ENCODE data around the gene ANOS1.

ANOS1 gene

DNA sequence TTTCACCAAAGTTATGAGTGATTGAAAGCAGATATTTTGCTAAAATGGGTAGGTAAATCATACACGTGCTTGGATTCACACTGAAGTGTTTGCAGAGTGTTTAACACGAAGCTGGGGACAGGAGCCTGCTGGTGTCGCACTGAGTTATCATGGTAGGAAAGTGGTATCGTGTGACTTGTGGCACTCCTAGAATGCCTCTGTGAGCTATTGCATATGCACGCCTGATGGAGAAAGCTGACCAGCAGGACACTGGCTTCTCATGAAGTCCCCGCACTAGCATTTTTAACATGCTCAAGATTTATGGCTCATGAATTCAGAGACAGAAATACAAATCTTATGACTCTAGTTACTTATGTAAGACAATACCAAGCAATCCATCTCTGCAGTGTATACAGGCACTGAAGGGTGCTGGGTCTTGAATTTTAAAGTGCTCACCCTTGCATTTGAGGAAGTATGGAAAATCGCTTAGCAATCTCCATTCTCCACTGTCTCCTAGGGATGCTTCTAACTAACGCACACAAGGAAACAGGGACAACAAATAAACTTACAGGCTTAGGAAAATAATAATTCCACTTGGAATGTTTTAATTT lies 247.5 kb downstream of the ANOS1 start:
- in situ Hi-C loops (cut with MboI; ENCODE audit: low sequenced_read_pairs, unreplicated experiment) = no loop called here
- DNase-seq (ENCODE audit: low spot score) = no peak
- TF ChIP-seq, protein P1, sequence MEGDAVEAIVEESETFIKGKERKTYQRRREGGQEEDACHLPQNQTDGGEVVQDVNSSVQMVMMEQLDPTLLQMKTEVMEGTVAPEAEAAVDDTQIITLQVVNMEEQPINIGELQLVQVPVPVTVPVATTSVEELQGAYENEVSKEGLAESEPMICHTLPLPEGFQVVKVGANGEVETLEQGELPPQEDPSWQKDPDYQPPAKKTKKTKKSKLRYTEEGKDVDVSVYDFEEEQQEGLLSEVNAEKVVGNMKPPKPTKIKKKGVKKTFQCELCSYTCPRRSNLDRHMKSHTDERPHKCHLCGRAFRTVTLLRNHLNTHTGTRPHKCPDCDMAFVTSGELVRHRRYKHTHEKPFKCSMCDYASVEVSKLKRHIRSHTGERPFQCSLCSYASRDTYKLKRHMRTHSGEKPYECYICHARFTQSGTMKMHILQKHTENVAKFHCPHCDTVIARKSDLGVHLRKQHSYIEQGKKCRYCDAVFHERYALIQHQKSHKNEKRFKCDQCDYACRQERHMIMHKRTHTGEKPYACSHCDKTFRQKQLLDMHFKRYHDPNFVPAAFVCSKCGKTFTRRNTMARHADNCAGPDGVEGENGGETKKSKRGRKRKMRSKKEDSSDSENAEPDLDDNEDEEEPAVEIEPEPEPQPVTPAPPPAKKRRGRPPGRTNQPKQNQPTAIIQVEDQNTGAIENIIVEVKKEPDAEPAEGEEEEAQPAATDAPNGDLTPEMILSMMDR (IDR thresholded peaks at IDR 0.05; ENCODE audit: borderline replicate concordance, control extremely low read depth, extremely low read depth, insufficient read depth, missing control alignments) = no peak
